Measurements from ENCODE around the gene NUDT5. TPM values are rescaled to one million over a fixed set of nuclear protein-coding genes. Genes with fewer than 3 reads are reported as not detected.

Gene NUDT5
- total RNA-seq, 1 donor from 2014 or later = 53.5 TPM

DNA sequence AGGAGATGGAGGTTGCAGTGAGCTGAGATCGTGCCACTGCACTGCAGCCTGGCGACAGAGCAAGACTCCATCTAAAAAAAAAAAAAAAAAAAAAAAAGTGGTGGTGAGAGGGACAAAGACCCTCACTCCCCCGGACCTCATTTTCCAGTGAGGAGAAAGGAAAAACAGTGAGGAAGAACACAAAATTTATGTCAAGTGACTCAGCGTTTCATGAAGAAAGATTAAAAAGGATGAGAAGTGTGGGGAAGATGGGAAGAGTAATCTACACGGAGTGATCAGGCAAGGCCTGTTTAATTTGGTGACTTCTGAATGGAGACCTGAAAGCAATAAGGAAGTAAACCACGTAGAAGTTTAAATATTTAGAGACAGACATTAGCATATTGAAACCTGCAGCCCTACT is 7.0 kb downstream of the NUDT5 start:
- no peaks in the 10 kb centered on the region for H3K9me3 Mint-ChIP-seq (ENCODE audit: unreplicated experiment)
- TF ChIP-seq, protein P1, sequence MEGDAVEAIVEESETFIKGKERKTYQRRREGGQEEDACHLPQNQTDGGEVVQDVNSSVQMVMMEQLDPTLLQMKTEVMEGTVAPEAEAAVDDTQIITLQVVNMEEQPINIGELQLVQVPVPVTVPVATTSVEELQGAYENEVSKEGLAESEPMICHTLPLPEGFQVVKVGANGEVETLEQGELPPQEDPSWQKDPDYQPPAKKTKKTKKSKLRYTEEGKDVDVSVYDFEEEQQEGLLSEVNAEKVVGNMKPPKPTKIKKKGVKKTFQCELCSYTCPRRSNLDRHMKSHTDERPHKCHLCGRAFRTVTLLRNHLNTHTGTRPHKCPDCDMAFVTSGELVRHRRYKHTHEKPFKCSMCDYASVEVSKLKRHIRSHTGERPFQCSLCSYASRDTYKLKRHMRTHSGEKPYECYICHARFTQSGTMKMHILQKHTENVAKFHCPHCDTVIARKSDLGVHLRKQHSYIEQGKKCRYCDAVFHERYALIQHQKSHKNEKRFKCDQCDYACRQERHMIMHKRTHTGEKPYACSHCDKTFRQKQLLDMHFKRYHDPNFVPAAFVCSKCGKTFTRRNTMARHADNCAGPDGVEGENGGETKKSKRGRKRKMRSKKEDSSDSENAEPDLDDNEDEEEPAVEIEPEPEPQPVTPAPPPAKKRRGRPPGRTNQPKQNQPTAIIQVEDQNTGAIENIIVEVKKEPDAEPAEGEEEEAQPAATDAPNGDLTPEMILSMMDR (IDR thresholded peaks at IDR 0.05; ENCODE audit: partially characterized antibody, unreplicated experiment) = no peak
- H3K4me3 Mint-ChIP-seq (ENCODE audit: unreplicated experiment) = no peak overlapping the region
- DNase-seq = no peak
- no peak overlapping the region for H3K27ac Mint-ChIP-seq (ENCODE audit: unreplicated experiment)
- H3K4me1 Mint-ChIP-seq (ENCODE audit: low read depth, unreplicated experiment) = peaks cover 3% of the 10 kb centered on the region
- no peaks in the 10 kb centered on the region for H3K27me3 Mint-ChIP-seq (ENCODE audit: unreplicated experiment)
- H3K36me3 Mint-ChIP-seq (ENCODE audit: unreplicated experiment) = no peaks in the 10 kb centered on the region

DNA sequence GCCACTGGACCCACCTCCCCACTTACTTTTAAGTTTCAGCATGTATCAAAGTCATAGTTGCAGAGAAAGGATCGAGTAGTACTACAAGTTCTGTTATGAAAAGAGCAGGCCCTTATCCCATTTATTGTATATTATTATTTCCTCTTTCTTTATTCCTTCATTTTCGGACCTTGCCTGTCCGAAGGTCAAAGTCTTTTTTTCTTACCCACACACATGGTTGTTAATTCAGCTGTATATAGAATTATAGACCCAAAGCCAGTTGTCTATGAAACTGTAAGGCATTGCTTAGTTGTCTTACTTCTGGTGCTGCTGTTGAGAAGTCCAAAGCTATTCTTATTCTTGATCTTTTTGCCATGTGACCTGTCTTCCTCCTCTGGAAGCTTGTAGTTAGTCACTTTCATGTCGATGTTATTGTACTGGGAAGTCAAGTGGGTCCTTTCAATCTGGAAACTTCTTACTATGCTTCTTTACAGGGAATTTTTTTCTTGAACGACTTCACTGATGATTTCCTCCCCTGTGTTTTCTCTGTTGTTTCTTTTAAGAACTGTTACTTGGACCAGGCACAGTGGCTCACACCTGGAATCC is 8.3 kb downstream of the NUDT5 start:
- no peaks in the 10 kb centered on the region for H3K9me3 Mint-ChIP-seq (ENCODE audit: unreplicated experiment)
- DNase-seq = no peak
- no peak overlapping the region for H3K27ac Mint-ChIP-seq (ENCODE audit: unreplicated experiment)
- TF ChIP-seq, protein P1 (IDR thresholded peaks at IDR 0.05; ENCODE audit: partially characterized antibody, unreplicated experiment) = no peak
- no peaks in the 10 kb centered on the region for H3K4me1 Mint-ChIP-seq (ENCODE audit: low read depth, unreplicated experiment)
- H3K27me3 Mint-ChIP-seq (ENCODE audit: unreplicated experiment) = no peaks in the 10 kb centered on the region
- H3K36me3 Mint-ChIP-seq (ENCODE audit: unreplicated experiment) = no peaks in the 10 kb centered on the region
- no peak overlapping the region for H3K4me3 Mint-ChIP-seq (ENCODE audit: unreplicated experiment)

DNA sequence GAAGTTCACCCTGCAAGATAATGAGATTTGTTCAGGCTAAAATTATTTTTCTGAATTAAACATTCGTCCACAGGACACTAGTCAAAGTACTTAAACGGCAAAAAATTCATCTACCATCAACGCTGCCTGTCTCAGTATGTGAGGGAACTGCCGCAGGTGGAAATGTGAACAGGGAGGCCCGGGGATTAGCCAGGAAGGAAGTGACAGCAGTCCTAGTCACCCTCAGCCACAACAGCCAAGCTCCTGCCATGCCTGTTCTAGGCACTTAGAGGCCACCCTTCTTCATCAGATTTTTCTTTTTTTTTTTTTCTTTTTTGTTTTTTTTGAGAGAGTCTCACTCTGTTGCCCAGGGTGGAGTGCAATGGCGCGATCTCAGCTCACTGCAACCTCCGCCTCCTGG is 9.4 kb downstream of the NUDT5 start:
- no peak for DNase-seq
- Mint-ChIP-seq H3K27me3 (ENCODE audit: unreplicated experiment) (no peaks in the 10 kb centered on the region), H3K27ac (ENCODE audit: unreplicated experiment) (no peak overlapping the region), H3K36me3 (ENCODE audit: unreplicated experiment) (no peaks in the 10 kb centered on the region), H3K9me3 (ENCODE audit: unreplicated experiment) (no peaks in the 10 kb centered on the region), H3K4me3 (ENCODE audit: unreplicated experiment) (no peak overlapping the region), H3K4me1 (ENCODE audit: low read depth, unreplicated experiment) (no peaks in the 10 kb centered on the region)
- TF ChIP-seq, protein P1 (IDR thresholded peaks at IDR 0.05; ENCODE audit: partially characterized antibody, unreplicated experiment) = no peak

DNA sequence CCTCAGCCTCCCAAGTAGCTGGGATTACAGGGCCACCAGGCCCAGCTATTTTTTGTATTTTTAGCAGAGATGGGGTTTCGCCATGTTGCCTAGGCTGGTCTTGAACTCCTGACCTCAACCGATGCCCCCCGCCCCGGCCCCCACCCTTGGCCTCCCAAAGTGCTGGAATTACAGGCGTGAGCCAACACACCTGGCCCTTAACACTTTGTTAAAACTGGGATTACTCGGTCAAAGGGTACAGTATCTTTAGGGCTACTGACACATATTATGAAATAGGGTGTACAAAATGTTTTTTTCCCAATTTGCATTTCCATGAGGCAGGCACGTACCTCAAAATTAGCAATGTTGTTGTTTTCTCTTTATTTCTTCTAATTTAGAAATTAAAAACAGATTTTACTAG is 11.5 kb downstream of the NUDT5 start:
- H3K4me3 Mint-ChIP-seq (ENCODE audit: unreplicated experiment) = no peak overlapping the region
- no peaks in the 10 kb centered on the region for H3K27me3 Mint-ChIP-seq (ENCODE audit: unreplicated experiment)
- H3K9me3 Mint-ChIP-seq (ENCODE audit: unreplicated experiment) = no peaks in the 10 kb centered on the region
- H3K27ac Mint-ChIP-seq (ENCODE audit: unreplicated experiment) = no peak overlapping the region
- no peaks in the 10 kb centered on the region for H3K4me1 Mint-ChIP-seq (ENCODE audit: low read depth, unreplicated experiment)
- TF ChIP-seq, protein P1 (IDR thresholded peaks at IDR 0.05; ENCODE audit: partially characterized antibody, unreplicated experiment) = no peak
- DNase-seq = no peak
- no peaks in the 10 kb centered on the region for H3K36me3 Mint-ChIP-seq (ENCODE audit: unreplicated experiment)

DNA sequence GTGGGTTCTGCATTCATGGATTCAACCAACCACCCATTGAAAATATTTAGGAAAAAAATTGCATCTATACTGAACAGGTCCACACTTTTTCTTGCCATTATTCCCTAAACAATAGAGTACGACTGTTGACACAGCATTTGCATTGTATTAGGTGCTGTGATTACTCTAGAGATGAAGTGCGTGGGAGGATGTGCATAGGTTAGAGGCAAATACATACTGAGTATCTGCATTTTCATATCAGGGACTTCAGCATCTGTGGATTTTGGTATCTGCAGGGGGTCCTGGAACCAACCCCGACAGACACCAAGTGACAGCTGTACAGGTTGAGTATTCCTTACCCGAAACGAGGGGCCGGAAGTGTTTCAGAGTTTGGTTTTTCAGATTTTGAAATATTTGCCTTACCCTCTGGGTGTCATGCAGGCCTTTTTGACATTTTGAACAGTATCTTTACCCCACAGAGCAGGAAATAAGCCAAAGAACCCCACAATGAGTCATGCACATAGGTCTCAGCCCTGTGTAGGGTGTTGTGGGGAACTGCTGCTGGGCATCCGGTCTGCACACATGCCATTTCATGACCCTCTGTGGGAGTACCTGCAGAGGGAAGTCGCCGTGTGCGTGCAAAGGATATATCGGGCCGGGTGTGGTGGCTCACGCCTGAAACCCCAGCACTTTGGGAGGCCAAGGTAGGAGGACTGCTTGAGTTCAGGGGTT is 14.5 kb downstream of the NUDT5 start:
- Mint-ChIP-seq H3K36me3 (ENCODE audit: unreplicated experiment) (no peaks in the 10 kb centered on the region), H3K27me3 (ENCODE audit: unreplicated experiment) (no peaks in the 10 kb centered on the region), H3K9me3 (ENCODE audit: unreplicated experiment) (no peaks in the 10 kb centered on the region), H3K4me3 (ENCODE audit: unreplicated experiment) (no peak overlapping the region), H3K4me1 (ENCODE audit: low read depth, unreplicated experiment) (no peaks in the 10 kb centered on the region), H3K27ac (ENCODE audit: unreplicated experiment) (no peak overlapping the region)
- no peak for DNase-seq
- TF ChIP-seq, protein P1 (IDR thresholded peaks at IDR 0.05; ENCODE audit: partially characterized antibody, unreplicated experiment) = no peak

Data from glutamatergic neuron (in vitro differentiated cells).